ENCODE measurements around the gene CWC25.

GRCh38 chr17:38777641-38778250 is 47.4 kb downstream of the CWC25 start:
- TF ChIP-seq POLR2A (IDR thresholded peaks at IDR 0.05; ENCODE audit: low read depth) (no peak), CTCF (IDR thresholded peaks at IDR 0.05) (no peak), POLR2AphosphoS5 (IDR thresholded peaks at IDR 0.05) (no peak), EP300 (IDR thresholded peaks at IDR 0.05) (no peak)

All from esophagus muscularis mucosa (tissue), 4 donors.